GM12872 (cell line): ENCODE measurements around the gene ZBED3.
A peak's percentile ranks its signal among the peaks of the same experiment; 100 is the strongest.

Experiments used
- CTCF ChIP-seq: IDR thresholded peaks from 3 replicates; pipeline ENCODE4 v1.5.1; 2011; ENCODE audit warnings: low read depth, mild to moderate bottlenecking, low read length, moderate library complexity; ENCODE audit not compliant: insufficient read depth

Gene ZBED3

DNA sequence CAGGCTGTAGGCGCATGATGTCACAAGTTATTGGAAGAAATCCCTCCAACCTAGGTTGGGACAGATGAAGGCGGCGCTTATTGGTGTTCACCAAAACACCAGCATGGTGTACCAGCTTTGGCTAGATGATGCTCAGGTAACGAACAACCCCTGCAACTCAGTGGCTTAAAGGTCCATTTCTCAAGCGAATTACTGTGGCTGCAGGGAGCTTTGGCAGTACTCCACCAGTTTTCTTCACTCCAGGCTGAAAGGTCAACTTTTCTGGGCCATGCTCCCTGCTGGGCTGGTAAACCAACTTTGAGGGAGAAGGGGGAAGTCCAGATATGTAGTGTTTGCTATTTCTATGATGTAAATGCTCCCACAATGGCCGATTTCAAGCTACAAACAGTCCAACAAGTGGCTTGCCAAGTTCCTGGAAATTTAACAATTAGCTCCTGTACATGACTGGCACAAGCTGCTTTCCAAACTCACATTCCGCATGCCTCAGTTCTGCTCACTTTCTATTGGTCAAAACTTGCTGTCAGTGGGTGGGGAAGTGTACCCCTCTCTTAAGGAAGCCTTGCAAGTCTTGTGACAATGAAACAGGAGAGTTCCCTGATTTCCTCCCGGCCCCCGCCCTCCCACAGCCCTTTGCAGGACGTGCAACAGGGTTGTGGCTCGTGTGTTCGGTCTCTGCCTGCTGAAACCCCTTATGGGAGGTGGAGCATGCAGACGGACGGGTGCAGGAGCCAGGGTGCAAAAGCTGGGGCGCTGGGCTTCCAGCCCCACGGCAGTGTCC lies 588 bp upstream of the ZBED3 start:
- TF ChIP-seq CTCF, result no peak

DNA sequence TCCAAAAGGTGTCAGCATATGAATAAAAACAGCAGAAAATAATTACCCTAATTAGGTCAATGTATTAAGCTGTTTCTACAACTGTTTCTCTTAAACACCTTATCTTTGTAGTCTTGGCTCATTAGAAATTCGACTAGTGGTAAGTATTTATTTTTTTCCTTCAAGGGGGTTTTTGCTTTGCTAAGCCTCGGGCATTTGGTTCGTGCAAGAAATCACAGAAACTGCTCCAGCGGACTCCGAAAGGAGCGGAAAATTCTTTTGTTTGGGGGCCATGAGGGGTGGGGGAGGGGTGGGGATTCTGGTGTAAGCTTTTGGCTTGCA lies 757 bp downstream of the ZBED3 start:
- TF ChIP-seq CTCF, result no peak

GRCh38 chr5:77083088-77083487 lies 4.0 kb downstream of the ZBED3 start:
- no peak for TF ChIP-seq CTCF

DNA sequence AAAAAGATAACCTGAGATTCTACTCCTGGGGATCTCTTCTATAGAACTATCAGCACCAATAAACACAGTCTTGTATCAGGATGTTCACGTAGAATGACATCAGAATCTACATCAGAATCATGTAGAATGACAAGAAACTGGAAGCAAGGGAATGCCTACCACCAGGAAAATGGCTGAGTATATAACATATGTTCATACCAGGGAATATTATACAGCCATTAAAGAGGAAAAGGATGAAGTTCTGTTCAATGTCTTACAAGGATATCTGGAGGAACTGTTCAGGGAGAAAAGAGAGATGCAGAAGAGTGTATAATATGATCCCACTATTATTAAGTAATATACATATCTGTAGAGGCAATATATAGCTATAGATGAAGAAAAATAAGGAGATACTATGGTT lies 4.8 kb downstream of the ZBED3 start:
- TF ChIP-seq CTCF, result no peak

- no peak for TF ChIP-seq CTCF
Measured at GRCh38 chr5:77080905-77081304, 6.2 kb downstream of the ZBED3 start.

DNA sequence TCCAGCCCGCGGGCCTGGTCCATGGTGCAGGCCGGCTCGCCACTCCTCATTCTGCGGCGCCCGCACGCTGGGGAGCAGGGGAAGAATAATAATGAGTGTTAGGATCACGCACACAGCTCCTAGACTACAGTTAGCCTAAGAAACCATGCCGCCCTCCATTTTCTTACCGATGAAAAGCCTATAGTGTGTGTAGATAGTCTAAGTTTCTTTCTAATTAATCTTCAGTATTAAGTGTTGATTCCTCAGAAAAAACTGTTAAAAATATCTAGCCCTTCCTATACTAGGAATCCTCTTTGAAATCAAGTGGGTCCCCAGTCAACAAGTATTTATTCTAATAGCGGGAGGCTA lies 9.3 kb downstream of the ZBED3 start:
- TF ChIP-seq CTCF, result no peak

- TF ChIP-seq CTCF, result peak; percentile 72
Measured at GRCh38 chr5:77076961-77077828, 9.9 kb downstream of the ZBED3 start.
